Lower leg skin (tissue), 4 donors: ENCODE results near the gene LRRC34. TPM values are rescaled to one million over a fixed set of nuclear protein-coding genes. Genes with fewer than 3 reads are reported as not detected.

Experiments
- DNase-seq, 2 donors: peaks; one replicate each; pipeline ENCODE4 v3.0.0-alpha.2; 2019; ENCODE audit warnings: low spot score in 2 of 2
- H3K4me3 ChIP-seq: fragments of 200-600 bp; sonication (generic); 2 replicates; pipeline ENCODE4 v1.5.1; 2017; ENCODE audit warnings: mild to moderate bottlenecking, low read depth; ENCODE audit not compliant: poor library complexity, severe bottlenecking
- POLR2A ChIP-seq, 2 donors: fragments of 450-650 bp; IDR thresholded peaks; one replicate each; pipeline ENCODE4 v1.6.1; 2016 to 2017; ENCODE audit warnings: antibody characterized with exemption in 2 of 2, mild to moderate bottlenecking in 1 of 2, moderate library complexity in 1 of 2
- WGBS, 2 donors: methylation state at CpG; one replicate each; pipeline ENCODE4 v1.1.5; 2018; 5-methylcytosine and 5-hydroxymethylcytosine counted together
- intact Hi-C: fragments of 100-400 bp; cut with DNase I; formaldehyde crosslinking; loops from one replicate; pipeline ENCODE4 v1.15.0; 2023; ENCODE audit warnings: low total_unique reads
- total RNA-seq, 4 donors: library from RNA; depleted of rRNA; stranded (reverse); fragments of >200 nt; gene quantifications; one replicate each; pipeline ENCODE4 v1.1.0, GENCODE V29; 2016
- TF ChIP-seq, protein P1 (sequence below), 3 donors: fragments of 450-650 bp; IDR thresholded peaks; one replicate each; pipeline ENCODE4 v1.5.1; 2016; ENCODE audit warnings: antibody characterized with exemption in 3 of 3, mild to moderate bottlenecking in 3 of 3, moderate library complexity in 2 of 3

The LRRC34 gene
- total RNA-seq, 4 donors from 2014 or later, result 0.34 to 1.8 (median 0.34) TPM; not detected in 1

DNA sequence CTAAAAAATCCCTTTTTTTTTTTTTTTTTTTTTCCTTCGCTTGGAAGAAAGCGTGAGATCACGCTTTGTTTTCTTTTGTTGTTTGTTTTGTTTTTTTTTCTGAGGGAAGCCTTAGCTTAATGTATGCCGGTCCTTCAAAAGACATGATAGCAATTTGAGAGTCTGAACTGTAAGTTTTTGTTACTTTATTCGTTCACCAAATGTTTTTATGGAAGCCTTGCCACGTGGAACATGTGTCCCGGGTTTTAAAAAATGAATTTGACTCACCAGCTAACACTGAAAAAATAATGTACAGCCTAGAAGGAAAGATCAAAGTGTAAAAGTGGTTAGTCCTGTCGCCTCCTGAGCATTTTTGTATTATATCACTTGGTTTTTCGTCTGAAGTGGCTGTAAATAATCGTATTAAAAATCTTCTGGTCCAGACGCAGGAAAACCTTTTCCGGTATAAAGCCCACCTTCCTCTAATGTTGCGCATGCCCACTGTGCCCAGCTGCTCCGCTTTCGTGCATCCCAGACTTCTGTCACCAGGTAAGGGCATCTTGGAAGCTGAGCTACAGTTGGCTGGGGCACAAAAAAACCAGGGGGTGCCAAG lies 40.3 kb downstream of the LRRC34 start:
- WGBS, 2 donors, result 0% methylated on average over 15 of the region's 15 CpGs

DNA sequence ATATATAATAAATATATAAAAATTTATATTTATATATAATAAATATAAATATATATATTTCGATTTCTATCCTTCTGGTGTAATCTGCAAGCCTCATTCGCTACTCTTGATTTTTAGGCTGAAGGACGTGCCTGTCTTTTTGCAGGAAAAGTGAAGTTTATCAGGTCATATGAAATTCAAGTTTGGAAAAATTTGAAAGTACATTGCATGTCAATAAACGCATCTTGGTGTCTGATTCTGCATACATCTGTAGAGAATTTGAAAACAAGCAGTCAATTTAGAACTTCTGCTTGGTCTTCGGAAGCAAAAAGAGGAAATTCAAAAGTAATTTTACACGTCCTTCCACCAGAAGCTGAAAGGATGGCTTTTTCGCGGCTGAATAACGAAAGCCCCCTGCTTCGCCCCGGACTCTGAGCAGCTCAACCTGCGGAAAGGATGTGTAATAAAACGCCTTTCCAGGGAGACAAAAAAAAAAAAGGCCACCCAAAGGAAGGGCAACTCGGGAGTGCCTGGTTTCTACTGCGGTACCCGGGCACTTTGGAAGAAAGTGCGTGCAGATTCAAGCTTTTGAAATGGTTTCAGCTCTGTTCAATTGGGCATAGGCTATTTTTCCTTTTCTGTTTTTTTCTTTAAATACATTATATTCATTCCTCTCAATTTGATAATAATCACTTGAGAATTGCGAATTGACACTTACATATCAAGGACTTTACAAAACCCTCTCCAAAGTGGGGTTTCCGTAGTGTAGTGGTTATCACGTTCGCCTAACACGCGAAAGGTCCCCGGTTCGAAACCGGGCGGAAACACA lies 41.0 kb downstream of the LRRC34 start:
- TF ChIP-seq, protein P1, sequence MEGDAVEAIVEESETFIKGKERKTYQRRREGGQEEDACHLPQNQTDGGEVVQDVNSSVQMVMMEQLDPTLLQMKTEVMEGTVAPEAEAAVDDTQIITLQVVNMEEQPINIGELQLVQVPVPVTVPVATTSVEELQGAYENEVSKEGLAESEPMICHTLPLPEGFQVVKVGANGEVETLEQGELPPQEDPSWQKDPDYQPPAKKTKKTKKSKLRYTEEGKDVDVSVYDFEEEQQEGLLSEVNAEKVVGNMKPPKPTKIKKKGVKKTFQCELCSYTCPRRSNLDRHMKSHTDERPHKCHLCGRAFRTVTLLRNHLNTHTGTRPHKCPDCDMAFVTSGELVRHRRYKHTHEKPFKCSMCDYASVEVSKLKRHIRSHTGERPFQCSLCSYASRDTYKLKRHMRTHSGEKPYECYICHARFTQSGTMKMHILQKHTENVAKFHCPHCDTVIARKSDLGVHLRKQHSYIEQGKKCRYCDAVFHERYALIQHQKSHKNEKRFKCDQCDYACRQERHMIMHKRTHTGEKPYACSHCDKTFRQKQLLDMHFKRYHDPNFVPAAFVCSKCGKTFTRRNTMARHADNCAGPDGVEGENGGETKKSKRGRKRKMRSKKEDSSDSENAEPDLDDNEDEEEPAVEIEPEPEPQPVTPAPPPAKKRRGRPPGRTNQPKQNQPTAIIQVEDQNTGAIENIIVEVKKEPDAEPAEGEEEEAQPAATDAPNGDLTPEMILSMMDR (IDR thresholded peaks at IDR 0.05), result no peak
- TF ChIP-seq POLR2A (IDR thresholded peaks at IDR 0.05), result no peak
- intact Hi-C loops, result no loop called here
- DNase-seq, result peak; percentile 58 to 85
- WGBS, 2 donors, result 1% methylated on average over 27 of the region's 27 CpGs
- peak overlapping the region; percentile 95 for H3K4me3 ChIP-seq

More for the DNA sequence above, 40.3 kb downstream of the LRRC34 start:
- TF ChIP-seq POLR2A (IDR thresholded peaks at IDR 0.05), result no peak
- TF ChIP-seq, protein P1 (IDR thresholded peaks at IDR 0.05), result no peak
- peak overlapping the region; percentile 95 for H3K4me3 ChIP-seq
- DNase-seq, result no peak
- intact Hi-C loops, result no loop called here

DNA sequence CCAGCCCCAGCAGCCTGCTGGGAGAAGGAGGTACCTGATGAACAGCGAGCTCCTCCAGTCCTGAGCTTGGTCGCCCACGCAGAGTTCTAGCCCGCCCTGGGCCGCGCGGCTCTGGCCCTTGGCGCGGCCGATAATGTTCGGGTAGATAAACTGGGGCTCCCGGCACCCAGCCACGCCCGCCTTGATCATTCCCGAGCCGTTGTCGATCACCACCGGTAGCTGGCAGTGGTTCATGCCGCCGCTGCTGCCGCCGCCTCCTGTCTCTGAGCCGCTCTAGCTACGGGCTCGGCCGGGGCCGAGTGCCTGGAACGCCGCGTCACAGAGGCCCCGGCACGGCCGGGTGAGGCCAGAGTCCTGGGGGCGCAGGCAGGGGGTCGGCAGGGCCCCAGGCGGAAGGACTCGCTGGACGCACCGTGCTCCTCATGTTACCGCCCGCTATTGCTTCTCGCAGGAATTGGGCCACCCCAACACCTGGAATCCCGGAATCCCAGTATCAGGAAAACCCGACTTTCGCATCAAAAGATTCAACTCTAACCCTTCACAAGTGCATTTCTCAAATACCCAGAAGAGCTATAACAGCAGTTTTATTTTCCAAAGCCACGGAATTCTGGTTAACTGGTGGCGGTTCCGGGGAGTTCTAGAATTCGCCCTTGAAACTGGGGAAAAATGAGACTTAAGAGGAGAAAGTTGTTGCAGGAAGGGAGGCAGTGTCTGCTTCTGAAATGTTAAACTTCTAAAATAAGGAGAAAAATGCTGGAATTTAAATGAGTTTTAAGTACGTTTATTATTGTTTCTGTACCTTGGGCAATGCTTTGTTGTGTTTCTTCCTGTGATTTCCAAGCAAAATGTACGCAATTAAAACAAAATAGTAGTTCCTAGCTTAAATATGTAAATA lies 43.2 kb downstream of the LRRC34 start, which contains the start of gene ACTRT3:
TSS of gene ACTRT3 (minus strand) at position 275 of the 895 bp plus-strand sequence. CDS start at position 234, 41 bp downstream.
- TF ChIP-seq POLR2A (IDR thresholded peaks at IDR 0.05), result no peak
- TF ChIP-seq, protein P1 (IDR thresholded peaks at IDR 0.05), result no peak
- WGBS, 2 donors, result 1 to 2% methylated on average over 17 to 36 of the region's 51 CpGs
- peak in 1 of 2 donors; percentile 92 for DNase-seq
- peak within 1 kb of the TSS; percentile 50 for H3K4me3 ChIP-seq
- intact Hi-C loops, result no loop called here

DNA sequence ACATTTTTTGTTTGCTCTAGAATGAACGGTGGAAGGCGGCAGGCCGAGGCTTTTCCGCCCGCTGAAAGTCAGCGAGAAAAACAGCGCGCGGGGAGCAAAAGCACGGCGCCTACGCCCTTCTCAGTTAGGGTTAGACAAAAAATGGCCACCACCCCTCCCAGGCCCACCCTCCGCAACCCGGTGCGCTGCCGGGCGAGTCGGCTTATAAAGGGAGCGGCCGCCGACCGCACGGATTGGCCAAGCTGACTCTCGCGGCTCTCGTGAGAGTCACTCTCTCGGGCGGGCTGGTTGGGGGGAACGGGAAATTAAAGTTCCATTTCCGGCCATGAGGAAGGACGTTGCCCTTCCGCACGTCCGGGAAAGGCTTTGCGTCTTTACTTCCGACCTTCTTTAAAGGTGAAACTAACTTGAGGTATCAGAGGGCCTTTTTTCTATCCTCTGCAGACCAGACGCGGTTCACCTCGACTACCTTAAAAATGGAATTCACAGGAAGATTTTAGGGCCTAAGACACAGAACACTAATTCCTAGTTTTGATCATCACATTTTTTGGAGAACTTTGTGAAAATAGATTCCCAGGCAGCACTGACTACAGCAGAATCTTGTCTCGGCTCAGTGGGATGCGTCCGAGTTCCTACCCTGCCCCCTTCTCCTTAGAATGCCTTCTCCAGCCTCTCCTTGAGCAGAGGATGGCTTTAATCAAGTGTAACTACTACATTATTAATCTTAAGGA lies 47.7 kb downstream of the LRRC34 start, which contains the start of gene TERC:
TSS of gene TERC (minus strand) at position 179 of the 731 bp plus-strand sequence.
- intact Hi-C loops, result no loop called here
- TF ChIP-seq, protein P1 (IDR thresholded peaks at IDR 0.05), result no peak
- TF ChIP-seq POLR2A (IDR thresholded peaks at IDR 0.05), result peak in 1 of 2 donors; percentile 94
- H3K4me3 ChIP-seq, result peak within 1 kb of the TSS; percentile 97
- DNase-seq, result peak; percentile 92 to 99
- 6 to 7% methylated on average over 32 to 42 of the region's 42 CpGs for WGBS, 2 donors
